ENCODE data around the gene LDB1.

DNA sequence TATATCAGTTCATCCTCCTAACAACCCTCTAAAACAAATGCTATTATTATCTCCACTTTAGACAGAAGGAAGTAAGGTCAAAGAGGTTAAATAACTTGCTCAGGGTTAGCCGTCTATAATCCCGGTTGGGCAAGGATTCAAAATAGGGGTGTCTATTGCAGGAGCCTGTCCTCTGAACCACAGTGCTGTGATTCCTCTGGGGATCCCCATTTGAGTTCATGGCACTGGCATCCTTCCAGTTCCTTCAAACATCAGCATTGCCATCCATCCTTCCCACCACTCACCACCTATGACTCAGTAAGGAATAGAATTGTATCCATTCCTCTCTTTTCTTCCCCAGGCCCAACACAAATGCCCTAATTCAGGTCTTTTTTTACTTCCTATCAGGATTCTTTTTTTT is 29.4 kb downstream of the LDB1 start:
- TF ChIP-seq, protein P1, sequence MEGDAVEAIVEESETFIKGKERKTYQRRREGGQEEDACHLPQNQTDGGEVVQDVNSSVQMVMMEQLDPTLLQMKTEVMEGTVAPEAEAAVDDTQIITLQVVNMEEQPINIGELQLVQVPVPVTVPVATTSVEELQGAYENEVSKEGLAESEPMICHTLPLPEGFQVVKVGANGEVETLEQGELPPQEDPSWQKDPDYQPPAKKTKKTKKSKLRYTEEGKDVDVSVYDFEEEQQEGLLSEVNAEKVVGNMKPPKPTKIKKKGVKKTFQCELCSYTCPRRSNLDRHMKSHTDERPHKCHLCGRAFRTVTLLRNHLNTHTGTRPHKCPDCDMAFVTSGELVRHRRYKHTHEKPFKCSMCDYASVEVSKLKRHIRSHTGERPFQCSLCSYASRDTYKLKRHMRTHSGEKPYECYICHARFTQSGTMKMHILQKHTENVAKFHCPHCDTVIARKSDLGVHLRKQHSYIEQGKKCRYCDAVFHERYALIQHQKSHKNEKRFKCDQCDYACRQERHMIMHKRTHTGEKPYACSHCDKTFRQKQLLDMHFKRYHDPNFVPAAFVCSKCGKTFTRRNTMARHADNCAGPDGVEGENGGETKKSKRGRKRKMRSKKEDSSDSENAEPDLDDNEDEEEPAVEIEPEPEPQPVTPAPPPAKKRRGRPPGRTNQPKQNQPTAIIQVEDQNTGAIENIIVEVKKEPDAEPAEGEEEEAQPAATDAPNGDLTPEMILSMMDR (IDR thresholded peaks at IDR 0.05): no peak
- TF ChIP-seq POLR2A (IDR thresholded peaks at IDR 0.05): no peak
